Lower leg skin (tissue), 3 donors: Measurements from ENCODE around the gene TBK1.

Experiments
- CTCF ChIP-seq, 3 donors: fragments of 450-650 bp; IDR thresholded peaks; one replicate each; pipeline ENCODE4 v1.5.1; 2016; ENCODE audit warnings: antibody characterized with exemption in 3 of 3, mild to moderate bottlenecking in 3 of 3, moderate library complexity in 2 of 3
- POLR2A ChIP-seq, 2 donors: fragments of 450-650 bp; IDR thresholded peaks; one replicate each; pipeline ENCODE4 v1.6.1; 2016 to 2017; ENCODE audit warnings: antibody characterized with exemption in 2 of 2, mild to moderate bottlenecking in 1 of 2, moderate library complexity in 1 of 2

GRCh38 chr12:64402181-64402580, 49.7 kb upstream of the TBK1 start:
- TF ChIP-seq CTCF (IDR thresholded peaks at IDR 0.05) (no peak), POLR2A (IDR thresholded peaks at IDR 0.05) (no peak)
